Mesothelial cell of epicardium (in vitro differentiated cells): ENCODE measurements around the gene RALGPS2. TPM values are rescaled to one million over a fixed set of nuclear protein-coding genes. Genes with fewer than 3 reads are reported as not detected.
"Not testable (repeated sequence)": the region's sequence is repeated elsewhere in the genome, so short reads cannot be mapped to it uniquely, and the experiment has no call there.

ENCODE experiments used
- DNase-seq, 2 experiments: peaks; one replicate each; pipeline ENCODE4 v3.0.0; 2021; ENCODE audit warnings: low spot score in 2 of 2; ENCODE audit not compliant: unreplicated experiment in 2 of 2
- H3K27ac Mint-ChIP-seq: 2 replicates; pipeline ENCODE4 v1.8.0; 2021; ENCODE audit warnings: mixed read lengths
- H3K27me3 Mint-ChIP-seq: 2 replicates; pipeline ENCODE4 v1.8.0; 2021; ENCODE audit warnings: low read depth, mixed read lengths
- H3K36me3 Mint-ChIP-seq: 2 replicates; pipeline ENCODE4 v1.8.0; 2021; ENCODE audit warnings: mixed read lengths
- H3K4me1 Mint-ChIP-seq: 2 replicates; pipeline ENCODE4 v1.8.0; 2021; ENCODE audit warnings: mixed read lengths
- H3K4me3 Mint-ChIP-seq: 2 replicates; pipeline ENCODE4 v1.8.0; 2021; ENCODE audit warnings: mild to moderate bottlenecking, moderate library complexity, mixed read lengths
- H3K9me3 Mint-ChIP-seq: 2 replicates; pipeline ENCODE4 v1.8.0; 2021; ENCODE audit warnings: mixed read lengths
- total RNA-seq: library from RNA; stranded (reverse); gene quantifications from 3 replicates; pipeline ENCODE4 v1.2.1, GENCODE V29; 2021
- TF ChIP-seq, protein P1 (sequence below): fragments of 200-600 bp; sonication (generic); IDR thresholded peaks from one replicate; pipeline ENCODE4 v1.5.0; 2021; ENCODE audit warnings: antibody characterized with exemption; ENCODE audit not compliant: unreplicated experiment

Gene RALGPS2
- total RNA-seq, 1 donor from 2014 or later = 50.9 TPM

GRCh38 chr1:178743801-178744200 lies 18.8 kb downstream of the RALGPS2 start:
- Mint-ChIP-seq H3K36me3 (peaks cover 45% of the 10 kb centered on the region), H3K9me3 (peaks cover 24% of the 10 kb centered on the region), H3K27me3 (no peaks in the 10 kb centered on the region), H3K27ac (no peak overlapping the region), H3K4me3 (no peak overlapping the region), H3K4me1 (peaks cover 5% of the 10 kb centered on the region)
- TF ChIP-seq, protein P1, sequence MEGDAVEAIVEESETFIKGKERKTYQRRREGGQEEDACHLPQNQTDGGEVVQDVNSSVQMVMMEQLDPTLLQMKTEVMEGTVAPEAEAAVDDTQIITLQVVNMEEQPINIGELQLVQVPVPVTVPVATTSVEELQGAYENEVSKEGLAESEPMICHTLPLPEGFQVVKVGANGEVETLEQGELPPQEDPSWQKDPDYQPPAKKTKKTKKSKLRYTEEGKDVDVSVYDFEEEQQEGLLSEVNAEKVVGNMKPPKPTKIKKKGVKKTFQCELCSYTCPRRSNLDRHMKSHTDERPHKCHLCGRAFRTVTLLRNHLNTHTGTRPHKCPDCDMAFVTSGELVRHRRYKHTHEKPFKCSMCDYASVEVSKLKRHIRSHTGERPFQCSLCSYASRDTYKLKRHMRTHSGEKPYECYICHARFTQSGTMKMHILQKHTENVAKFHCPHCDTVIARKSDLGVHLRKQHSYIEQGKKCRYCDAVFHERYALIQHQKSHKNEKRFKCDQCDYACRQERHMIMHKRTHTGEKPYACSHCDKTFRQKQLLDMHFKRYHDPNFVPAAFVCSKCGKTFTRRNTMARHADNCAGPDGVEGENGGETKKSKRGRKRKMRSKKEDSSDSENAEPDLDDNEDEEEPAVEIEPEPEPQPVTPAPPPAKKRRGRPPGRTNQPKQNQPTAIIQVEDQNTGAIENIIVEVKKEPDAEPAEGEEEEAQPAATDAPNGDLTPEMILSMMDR = no peak
- DNase-seq = no peak

GRCh38 chr1:178745260-178745659 lies 20.2 kb downstream of the RALGPS2 start:
- Mint-ChIP-seq H3K36me3 (peaks cover 44% of the 10 kb centered on the region), H3K4me3 (no peak overlapping the region), H3K27ac (no peak overlapping the region), H3K27me3 (no peaks in the 10 kb centered on the region), H3K9me3 (peaks cover 24% of the 10 kb centered on the region), H3K4me1 (no peaks in the 10 kb centered on the region)
- TF ChIP-seq, protein P1 = no peak
- no peak for DNase-seq

- Mint-ChIP-seq H3K27ac (no peak overlapping the region), H3K9me3 (peaks cover 23% of the 10 kb centered on the region), H3K27me3 (no peaks in the 10 kb centered on the region), H3K4me3 (no peak overlapping the region), H3K4me1 (no peaks in the 10 kb centered on the region), H3K36me3 (peaks cover 39% of the 10 kb centered on the region)
- no peak for DNase-seq
- TF ChIP-seq, protein P1 = no peak
Observed at GRCh38 chr1:178746345-178746744, 21.3 kb downstream of the RALGPS2 start.

- H3K4me3 Mint-ChIP-seq, H3K27me3 Mint-ChIP-seq, H3K27ac Mint-ChIP-seq, H3K4me1 Mint-ChIP-seq, DNase-seq: not testable (repeated sequence)
- Mint-ChIP-seq H3K9me3 (peaks cover 16% of the 10 kb centered on the region), H3K36me3 (peaks cover 29% of the 10 kb centered on the region)
Observed at GRCh38 chr1:178747361-178747760, 22.3 kb downstream of the RALGPS2 start.

GRCh38 chr1:178749581-178750166 lies 24.6 kb downstream of the RALGPS2 start:
- Mint-ChIP-seq H3K36me3 (peaks cover 10% of the 10 kb centered on the region), H3K27me3 (no peaks in the 10 kb centered on the region), H3K27ac (no peak overlapping the region), H3K4me1 (no peaks in the 10 kb centered on the region), H3K9me3 (no peaks in the 10 kb centered on the region), H3K4me3 (no peak overlapping the region)
- TF ChIP-seq, protein P1 = no peak
- no peak for DNase-seq

GRCh38 chr1:178751046-178751445 lies 26.0 kb downstream of the RALGPS2 start:
- no peak overlapping the region for H3K27ac Mint-ChIP-seq
- no peaks in the 10 kb centered on the region for H3K27me3 Mint-ChIP-seq
- TF ChIP-seq, protein P1 = no peak
- DNase-seq = no peak
- H3K4me3 Mint-ChIP-seq = no peak overlapping the region
- H3K36me3 Mint-ChIP-seq = peaks cover 12% of the 10 kb centered on the region
- H3K4me1 Mint-ChIP-seq = no peaks in the 10 kb centered on the region
- H3K9me3 Mint-ChIP-seq = peaks cover 8% of the 10 kb centered on the region
